HCT116 (cell line): ENCODE results near the gene TMEM123. TPM values are rescaled to one million over a fixed set of nuclear protein-coding genes. Genes with fewer than 3 reads are reported as not detected.

Experiments
- ATAC-seq: fragments of 200-7000 bp; cut with Tn5 transposase; 2 replicates; pipeline ENCODE4 v1.9.1; 2020; ENCODE audit warnings: mild to moderate bottlenecking, moderate library complexity
- BruUV-seq: library from RNA; stranded (reverse); fragments of 400-500 nt; replicated peaks from 2 replicates; lab custom pipeline; 2021; lab: Mats Ljungman, UMichigan
- CTCF ChIA-PET: fragments of 300-600 bp; sonication (Branson Sonifier 250); formaldehyde crosslinking; loops from one replicate; lab custom pipeline; 2021; ENCODE audit warnings: antibody characterized with exemption; lab: Charles Lee
- POLR2A ChIA-PET: fragments of 300-600, 350-600 bp; sonication (Branson Sonifier 250); formaldehyde crosslinking; loops from one replicate; lab custom pipeline; 2021; ENCODE audit warnings: antibody characterized with exemption; lab: Charles Lee
- RAD21 ChIA-PET, 2 experiments: fragments of 300-600 bp; sonication (Branson Sonifier 250); formaldehyde crosslinking; loops; one replicate each; lab custom pipeline; 2023; ENCODE audit warnings: low total read pairs in 2 of 2; ENCODE audit not compliant: uncharacterized antibody in 2 of 2, unreplicated experiment in 2 of 2, low non-redundant PET in 1 of 2; lab: Charles Lee
- DNase-seq: peaks from one replicate; pipeline ENCODE4 v3.0.0-alpha.2; 2010; ENCODE audit warnings: low read depth, low spot score
- H2AFZ ChIP-seq: fragments of 200-600 bp; shearing (Covaris generic), sonication (generic); 2 replicates; pipeline ENCODE4 v1.6.1; 2017; ENCODE audit warnings: low read depth, mixed run types, mixed read lengths, antibody characterized with exemption, low read length; ENCODE audit not compliant: poor library complexity, severe bottlenecking
- H3K27ac ChIP-seq: 2 replicates; pipeline ENCODE4 v1.5.1; 2012; ENCODE audit warnings: low read depth, low read length
- H3K27me3 ChIP-seq: fragments of 200-600 bp; sonication (generic); 2 replicates; pipeline ENCODE4 v1.6.1; 2016; ENCODE audit warnings: mixed run types, low read length, mixed read lengths; ENCODE audit not compliant: insufficient read depth
- H3K36me3 ChIP-seq, 2 experiments: fragments of 200-500 bp in 1 of 2; fragments of 200-600 bp in 1 of 2; sonication (Bioruptor generic) in 1 of 2; sonication (generic) in 1 of 2; 2 replicates each; pipeline versions ENCODE4 v1.5.1 to v1.6.1; 2014 to 2016; ENCODE audit warnings: low read length in 2 of 2, inconsistent platforms in 1 of 2, mixed read lengths in 1 of 2, mixed run types in 1 of 2; ENCODE audit not compliant: insufficient read depth in 2 of 2, control insufficient read depth in 1 of 2
- H3K4me1 ChIP-seq, 2 experiments: fragments of 200-600 bp in 1 of 2; sonication (generic) in 1 of 2; 2 replicates each; pipeline versions ENCODE4 v1.5.1 to v1.6.1; 2012 to 2017; ENCODE audit warnings: low read length in 2 of 2, inconsistent platforms in 1 of 2, mild to moderate bottlenecking in 1 of 2, mixed read lengths in 1 of 2, mixed run types in 1 of 2, moderate library complexity in 1 of 2; ENCODE audit not compliant: insufficient read depth in 2 of 2, control insufficient read depth in 1 of 2
- H3K4me2 ChIP-seq: fragments of 200-600 bp; sonication (generic); 2 replicates; pipeline ENCODE4 v1.6.1; 2017; ENCODE audit warnings: mixed run types, low read length, mixed read lengths
- H3K4me3 ChIP-seq, 2 experiments: fragments of 200-600 bp in 1 of 2; sonication (generic) in 1 of 2; replicated peaks in 1 of 2; 2 replicates each; pipeline ENCODE4 v1.5.1; 2011 to 2016; ENCODE audit warnings: low read length in 2 of 2, control low read depth in 1 of 2, low read depth in 1 of 2, mild to moderate bottlenecking in 1 of 2, mixed read lengths in 1 of 2, mixed run types in 1 of 2
- H3K79me2 ChIP-seq: fragments of 200-600 bp; sonication (generic); 2 replicates; pipeline ENCODE4 v1.6.1; 2017; ENCODE audit warnings: mild to moderate bottlenecking, mixed run types, low read length, moderate library complexity, mixed read lengths; ENCODE audit not compliant: insufficient read depth
- H3K9ac ChIP-seq: fragments of 200-600 bp; sonication (generic); 2 replicates; pipeline ENCODE4 v1.6.1; 2016; ENCODE audit warnings: low read length, mixed read lengths
- H3K9me2 ChIP-seq: fragments of 200-600 bp; sonication (generic), shearing (Covaris generic); 2 replicates; pipeline ENCODE4 v1.6.1; 2017; ENCODE audit warnings: mixed run types, mild to moderate bottlenecking, moderate library complexity; ENCODE audit not compliant: insufficient read depth
- H3K9me3 ChIP-seq, 2 experiments: fragments of 200-500 bp in 1 of 2; fragments of 200-600 bp in 1 of 2; sonication (Bioruptor generic) in 1 of 2; sonication (generic) in 1 of 2; 2 replicates each; pipeline ENCODE4 v1.6.1; 2014 to 2017; ENCODE audit warnings: low read length in 2 of 2, mixed read lengths in 2 of 2, inconsistent platforms in 1 of 2, low read depth in 1 of 2, mild to moderate bottlenecking in 1 of 2, mixed run types in 1 of 2, moderate library complexity in 1 of 2; ENCODE audit not compliant: control insufficient read depth in 1 of 2, insufficient read depth in 1 of 2
- H4K20me1 ChIP-seq: fragments of 200-600 bp; sonication (generic), shearing (Covaris generic); 2 replicates; pipeline ENCODE4 v1.6.1; 2017; ENCODE audit warnings: mixed run types, mild to moderate bottlenecking, moderate library complexity; ENCODE audit not compliant: insufficient read depth
- CBX3 ChIP-seq: IDR thresholded peaks from 2 replicates; pipeline ENCODE4 v1.6.1; 2012; ENCODE audit warnings: low read depth
- CEBPB ChIP-seq: IDR thresholded peaks from 2 replicates; pipeline ENCODE4 v1.6.1; 2012; ENCODE audit warnings: low read depth
- EGR1 ChIP-seq: IDR thresholded peaks from 2 replicates; pipeline ENCODE4 v1.6.1; 2012; ENCODE audit warnings: low read depth
- ELF1 ChIP-seq: IDR thresholded peaks from 2 replicates; pipeline ENCODE4 v1.6.1; 2012; ENCODE audit warnings: low read depth, borderline replicate concordance
- EZH2 ChIP-seq: fragments of 200-600 bp; sonication (generic); IDR thresholded peaks from 2 replicates; pipeline ENCODE4 v1.6.1; 2017; ENCODE audit warnings: antibody characterized with exemption, mixed run types
- EZH2phosphoT487 ChIP-seq: fragments of 200-600 bp; IDR thresholded peaks from 2 replicates; pipeline ENCODE4 v1.6.1; 2018; ENCODE audit warnings: antibody characterized with exemption, borderline replicate concordance
- FOSL1 ChIP-seq: IDR thresholded peaks from 2 replicates; pipeline ENCODE4 v1.6.1; 2012; ENCODE audit warnings: low read depth
- POLR2A ChIP-seq: IDR thresholded peaks from 2 replicates; pipeline ENCODE4 v1.7.0; 2011; ENCODE audit warnings: borderline replicate concordance; ENCODE audit not compliant: insufficient read depth, insufficient read length; ENCODE audit errors: extremely low read depth
- POLR2AphosphoS5 ChIP-seq: IDR thresholded peaks from 2 replicates; pipeline ENCODE4 v1.6.1; 2011; ENCODE audit warnings: mild to moderate bottlenecking, low read depth, low read length, moderate library complexity
- RAD21 ChIP-seq: IDR thresholded peaks from 2 replicates; pipeline ENCODE4 v1.6.1; 2012; ENCODE audit warnings: low read depth, mild to moderate bottlenecking
- TCF7L2 ChIP-seq: IDR thresholded peaks from 2 replicates; pipeline ENCODE4 v1.7.0; 2011; ENCODE audit warnings: borderline replicate concordance, inconsistent platforms; ENCODE audit not compliant: insufficient read depth, insufficient read length; ENCODE audit errors: extremely low read depth
- YY1 ChIP-seq: IDR thresholded peaks from 2 replicates; pipeline ENCODE4 v1.6.1; 2011; ENCODE audit warnings: low read length, low read depth, moderate library complexity, mild to moderate bottlenecking; ENCODE audit not compliant: insufficient replicate concordance; ENCODE audit errors: extremely low read depth
- ZBTB33 ChIP-seq: IDR thresholded peaks from 2 replicates; pipeline ENCODE4 v1.6.1; 2011; ENCODE audit warnings: mild to moderate bottlenecking, low read length, moderate library complexity; ENCODE audit not compliant: insufficient replicate concordance; ENCODE audit errors: extremely low read depth
- ZFX ChIP-seq: fragments of 450-650 bp; IDR thresholded peaks from 2 replicates; pipeline ENCODE4 v1.6.1; 2017
- intact Hi-C: fragments of 100-400 bp; cut with micrococcal nuclease; formaldehyde crosslinking; loops from 2 replicates; pipeline ENCODE4 v1.10.0; 2022
- total RNA-seq: library from RNA; stranded (reverse); gene quantifications from one replicate; pipeline ENCODE4 v1.2.1, GENCODE V29; 2021; ENCODE audit not compliant: unreplicated experiment
- TF ChIP-seq, protein P1 (sequence below): IDR thresholded peaks from 2 replicates; pipeline ENCODE4 v1.6.1; 2012
- TF ChIP-seq, protein P2 (sequence below): IDR thresholded peaks from 2 replicates; pipeline ENCODE4 v1.6.1; 2012; ENCODE audit warnings: low read depth
- TF ChIP-seq, protein P3 (sequence below): IDR thresholded peaks from 2 replicates; pipeline ENCODE4 v1.6.1; 2012

TMEM123 gene
- total RNA-seq, 1 experiment from 2014 or later = 217 TPM

- Histone ChIP-seq H3K27me3 (no peaks in the 10 kb centered on the region), H3K9ac (no peak overlapping the region), H3K4me3 (no peak overlapping the region), H4K20me1 (peaks cover 9% of the 10 kb centered on the region; the same call in 1 of the 2 replicates), H3K9me2 (no peaks in the 10 kb centered on the region), H3K27ac (no peak overlapping the region), H3K4me1 (no peaks in the 10 kb centered on the region), H3K9me3 (no peaks in the 10 kb centered on the region), H3K79me2 (peaks cover 97% of the 10 kb centered on the region), H3K36me3 (no peaks in the 10 kb centered on the region; a peak in 1 of 4 replicates), H2AFZ (no peak overlapping the region), H3K4me2 (no peak overlapping the region)
- ChIA-PET CTCF (no interaction called here), RAD21 (no interaction called here), POLR2A (no interaction called here)
- no TSS peak for BruUV-seq
- TF ChIP-seq, protein P1, sequence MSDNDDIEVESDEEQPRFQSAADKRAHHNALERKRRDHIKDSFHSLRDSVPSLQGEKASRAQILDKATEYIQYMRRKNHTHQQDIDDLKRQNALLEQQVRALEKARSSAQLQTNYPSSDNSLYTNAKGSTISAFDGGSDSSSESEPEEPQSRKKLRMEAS = no peak
- TF ChIP-seq, protein P2, sequence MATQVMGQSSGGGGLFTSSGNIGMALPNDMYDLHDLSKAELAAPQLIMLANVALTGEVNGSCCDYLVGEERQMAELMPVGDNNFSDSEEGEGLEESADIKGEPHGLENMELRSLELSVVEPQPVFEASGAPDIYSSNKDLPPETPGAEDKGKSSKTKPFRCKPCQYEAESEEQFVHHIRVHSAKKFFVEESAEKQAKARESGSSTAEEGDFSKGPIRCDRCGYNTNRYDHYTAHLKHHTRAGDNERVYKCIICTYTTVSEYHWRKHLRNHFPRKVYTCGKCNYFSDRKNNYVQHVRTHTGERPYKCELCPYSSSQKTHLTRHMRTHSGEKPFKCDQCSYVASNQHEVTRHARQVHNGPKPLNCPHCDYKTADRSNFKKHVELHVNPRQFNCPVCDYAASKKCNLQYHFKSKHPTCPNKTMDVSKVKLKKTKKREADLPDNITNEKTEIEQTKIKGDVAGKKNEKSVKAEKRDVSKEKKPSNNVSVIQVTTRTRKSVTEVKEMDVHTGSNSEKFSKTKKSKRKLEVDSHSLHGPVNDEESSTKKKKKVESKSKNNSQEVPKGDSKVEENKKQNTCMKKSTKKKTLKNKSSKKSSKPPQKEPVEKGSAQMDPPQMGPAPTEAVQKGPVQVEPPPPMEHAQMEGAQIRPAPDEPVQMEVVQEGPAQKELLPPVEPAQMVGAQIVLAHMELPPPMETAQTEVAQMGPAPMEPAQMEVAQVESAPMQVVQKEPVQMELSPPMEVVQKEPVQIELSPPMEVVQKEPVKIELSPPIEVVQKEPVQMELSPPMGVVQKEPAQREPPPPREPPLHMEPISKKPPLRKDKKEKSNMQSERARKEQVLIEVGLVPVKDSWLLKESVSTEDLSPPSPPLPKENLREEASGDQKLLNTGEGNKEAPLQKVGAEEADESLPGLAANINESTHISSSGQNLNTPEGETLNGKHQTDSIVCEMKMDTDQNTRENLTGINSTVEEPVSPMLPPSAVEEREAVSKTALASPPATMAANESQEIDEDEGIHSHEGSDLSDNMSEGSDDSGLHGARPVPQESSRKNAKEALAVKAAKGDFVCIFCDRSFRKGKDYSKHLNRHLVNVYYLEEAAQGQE = no peak
- no peak for TF ChIP-seq CEBPB
- no peak for TF ChIP-seq EZH2phosphoT487
- no peak for TF ChIP-seq FOSL1
- no peak for TF ChIP-seq RAD21
- no peak for TF ChIP-seq CBX3
- TF ChIP-seq ELF1 = no peak
- TF ChIP-seq POLR2A = no peak
- TF ChIP-seq ZFX = no peak
- TF ChIP-seq ZBTB33 = no peak
- TF ChIP-seq TCF7L2 = no peak
- no peak for TF ChIP-seq POLR2AphosphoS5
- no peak for TF ChIP-seq EGR1
- no peak for TF ChIP-seq EZH2
- no peak for TF ChIP-seq YY1
- TF ChIP-seq, protein P3, sequence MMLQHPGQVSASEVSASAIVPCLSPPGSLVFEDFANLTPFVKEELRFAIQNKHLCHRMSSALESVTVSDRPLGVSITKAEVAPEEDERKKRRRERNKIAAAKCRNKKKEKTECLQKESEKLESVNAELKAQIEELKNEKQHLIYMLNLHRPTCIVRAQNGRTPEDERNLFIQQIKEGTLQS = no peak
- DNase-seq (no peak), ATAC-seq (no peak)
- intact Hi-C loops = no loop called here
Observed at GRCh38 chr11:102427068-102427467, 25.5 kb downstream of the TMEM123 start.
